LNCaP clone FGC (cell line): ENCODE results near the gene GNG12.
"Not testable (repeated sequence)": the region's sequence is repeated elsewhere in the genome, so short reads cannot be mapped to it uniquely, and the experiment has no call there.

Source experiments
- DNase-seq: peaks from one replicate; pipeline ENCODE4 v3.0.0-alpha.2; 2011; ENCODE audit warnings: low read depth
- H3K4me3 ChIP-seq: 2 replicates; pipeline ENCODE4 v1.5.1; 2011; ENCODE audit warnings: mild to moderate bottlenecking, low read depth, low read length, control low read depth
- TF ChIP-seq, protein P1 (sequence below): IDR thresholded peaks from 2 replicates; pipeline ENCODE4 v1.5.1; 2012; ENCODE audit warnings: mild to moderate bottlenecking; ENCODE audit not compliant: control insufficient read depth, insufficient read depth; ENCODE audit errors: extremely low read depth

The GNG12 gene

DNA sequence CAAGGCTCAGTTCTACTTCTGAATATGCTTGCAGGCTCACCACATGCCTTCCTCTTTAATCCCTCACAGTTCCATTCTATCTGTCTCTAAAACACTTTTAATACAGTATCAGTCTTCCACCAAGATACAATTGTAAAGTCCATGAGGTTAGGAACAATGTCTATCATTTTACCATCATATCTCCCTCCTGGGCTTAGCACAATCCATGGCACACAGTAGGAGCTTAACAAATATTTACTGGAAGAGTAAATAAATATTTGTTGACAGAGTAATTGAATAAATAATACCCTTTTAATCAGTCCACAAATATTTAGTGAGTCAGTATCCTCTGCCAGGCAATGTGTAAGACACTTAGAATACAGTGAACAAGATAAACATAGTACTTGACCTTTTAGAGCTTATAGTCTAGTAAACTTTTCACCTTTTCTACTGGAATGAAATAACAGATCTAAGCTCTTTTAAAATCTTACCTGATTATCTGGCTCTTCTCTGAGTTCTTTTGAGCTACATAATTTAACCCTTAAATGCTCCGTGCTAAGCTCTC lies 160.9 kb downstream of the GNG12 start:
- H3K4me3 ChIP-seq = no peak overlapping the region
- DNase-seq = no peak
- TF ChIP-seq, protein P1, sequence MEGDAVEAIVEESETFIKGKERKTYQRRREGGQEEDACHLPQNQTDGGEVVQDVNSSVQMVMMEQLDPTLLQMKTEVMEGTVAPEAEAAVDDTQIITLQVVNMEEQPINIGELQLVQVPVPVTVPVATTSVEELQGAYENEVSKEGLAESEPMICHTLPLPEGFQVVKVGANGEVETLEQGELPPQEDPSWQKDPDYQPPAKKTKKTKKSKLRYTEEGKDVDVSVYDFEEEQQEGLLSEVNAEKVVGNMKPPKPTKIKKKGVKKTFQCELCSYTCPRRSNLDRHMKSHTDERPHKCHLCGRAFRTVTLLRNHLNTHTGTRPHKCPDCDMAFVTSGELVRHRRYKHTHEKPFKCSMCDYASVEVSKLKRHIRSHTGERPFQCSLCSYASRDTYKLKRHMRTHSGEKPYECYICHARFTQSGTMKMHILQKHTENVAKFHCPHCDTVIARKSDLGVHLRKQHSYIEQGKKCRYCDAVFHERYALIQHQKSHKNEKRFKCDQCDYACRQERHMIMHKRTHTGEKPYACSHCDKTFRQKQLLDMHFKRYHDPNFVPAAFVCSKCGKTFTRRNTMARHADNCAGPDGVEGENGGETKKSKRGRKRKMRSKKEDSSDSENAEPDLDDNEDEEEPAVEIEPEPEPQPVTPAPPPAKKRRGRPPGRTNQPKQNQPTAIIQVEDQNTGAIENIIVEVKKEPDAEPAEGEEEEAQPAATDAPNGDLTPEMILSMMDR = no peak

DNA sequence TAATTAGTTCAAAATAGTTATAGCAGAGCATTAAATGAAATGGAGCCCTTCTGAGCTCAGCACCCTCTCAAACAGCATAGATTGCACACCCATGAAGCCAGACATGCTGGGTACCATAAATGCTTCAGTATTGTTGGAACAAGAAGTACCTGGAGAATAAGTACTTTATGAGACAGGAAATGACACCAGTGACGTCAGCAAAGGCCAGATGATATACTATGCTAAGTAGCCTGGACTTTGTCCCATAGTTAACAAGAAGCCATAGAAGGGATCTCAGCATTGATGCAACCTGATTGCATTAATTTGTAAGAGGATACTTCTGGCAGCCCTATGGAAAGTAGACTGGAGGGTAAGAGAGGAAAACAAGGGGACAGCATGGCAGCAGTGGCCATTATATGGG lies 164.6 kb downstream of the GNG12 start:
- TF ChIP-seq, protein P1 = no peak
- DNase-seq = no peak
- no peak overlapping the region for H3K4me3 ChIP-seq

GRCh38 chr1:67666636-67667035 lies 166.6 kb downstream of the GNG12 start:
- no peak overlapping the region for H3K4me3 ChIP-seq
- TF ChIP-seq, protein P1 = no peak
- DNase-seq = no peak

GRCh38 chr1:67665307-67665706 lies 168.0 kb downstream of the GNG12 start:
- DNase-seq, H3K4me3 ChIP-seq: not testable (repeated sequence)

GRCh38 chr1:67664048-67664447 lies 169.2 kb downstream of the GNG12 start:
- no peak for DNase-seq
- TF ChIP-seq, protein P1 = no peak
- H3K4me3 ChIP-seq = no peak overlapping the region

GRCh38 chr1:67662884-67663283 lies 170.4 kb downstream of the GNG12 start:
- no peak overlapping the region for H3K4me3 ChIP-seq
- TF ChIP-seq, protein P1 = no peak
- no peak for DNase-seq

- no peak for DNase-seq
- TF ChIP-seq, protein P1 = no peak
These were observed 174.0 kb downstream of the GNG12 start for GRCh38 chr1:67659229-67659628.

GRCh38 chr1:67657152-67657551 lies 176.1 kb downstream of the GNG12 start:
- not testable (repeated sequence) for H3K4me3 ChIP-seq, DNase-seq

More at GRCh38 chr1:67659229-67659628, 174.0 kb downstream of the GNG12 start:
- no peak overlapping the region for H3K4me3 ChIP-seq
